Ascending aorta (tissue), 2 donors: ENCODE measurements around the gene KRTAP5-8. TPM values are rescaled to one million over a fixed set of nuclear protein-coding genes. Genes with fewer than 3 reads are reported as not detected.
"Not testable (repeated sequence)": the region's sequence is repeated elsewhere in the genome, so short reads cannot be mapped to it uniquely, and the experiment has no call there.

Experiments
- DNase-seq, 2 donors: peaks; one replicate each; pipeline ENCODE4 v3.0.0-alpha.2; 2019; ENCODE audit warnings: low spot score in 2 of 2
- H3K27ac ChIP-seq, 2 donors: fragments of 200-600 bp; sonication (generic); one replicate each; pipeline ENCODE4 v1.5.1; 2016 to 2017; ENCODE audit warnings: mild to moderate bottlenecking in 1 of 2
- H3K27me3 ChIP-seq: fragments of 200-600 bp; sonication (generic); one replicate; pipeline ENCODE4 v1.5.1; 2017
- H3K36me3 ChIP-seq, 2 donors: fragments of 200-600 bp; sonication (generic); one replicate each; pipeline ENCODE4 v1.5.1; 2016
- H3K4me1 ChIP-seq, 2 donors: fragments of 200-600 bp; sonication (generic); one replicate each; pipeline ENCODE4 v1.5.1; 2016 to 2017; ENCODE audit warnings: mild to moderate bottlenecking in 1 of 2
- H3K4me3 ChIP-seq, 2 donors: fragments of 200-600 bp; sonication (generic); one replicate each; pipeline ENCODE4 v1.5.1; 2016 to 2017; ENCODE audit warnings: mild to moderate bottlenecking in 1 of 2
- H3K9me3 ChIP-seq, 2 donors: fragments of 200-600 bp; sonication (generic); one replicate each; pipeline ENCODE4 v1.5.1; 2016
- CTCF ChIP-seq, 3 experiments: fragments of 200-600 bp in 2 of 3; fragments of 450-650 bp in 1 of 3; sonication (generic) in 2 of 3; IDR thresholded peaks; one replicate each; pipeline ENCODE4 v1.5.1; 2016 to 2019; ENCODE audit warnings: antibody characterized with exemption in 3 of 3, mild to moderate bottlenecking in 1 of 3, moderate library complexity in 1 of 3
- intact Hi-C: fragments of 100-400 bp; cut with DNase I; formaldehyde crosslinking; loops from one replicate; pipeline ENCODE4 v1.15.1; 2023
- total RNA-seq: library from RNA; depleted of rRNA; stranded (reverse); fragments of >200 nt; gene quantifications from one replicate; pipeline ENCODE4 v1.1.0, GENCODE V29; 2016

Gene KRTAP5-8
- total RNA-seq: not detected

GRCh38 chr11:71537977-71538665, at the start of gene KRTAP5-8:
Gene KRTAP5-8, plus strand, starts transcription at chr11:71538025. Its CDS starts 31 bp downstream, at chr11:71538056.
- H3K27me3 ChIP-seq, H3K9me3 ChIP-seq, H3K27ac ChIP-seq, H3K4me3 ChIP-seq, H3K4me1 ChIP-seq, intact Hi-C loops, H3K36me3 ChIP-seq, DNase-seq: not testable (repeated sequence)

- peak in 1 of 2 donors; percentile 13 for DNase-seq
- H3K36me3 ChIP-seq: peaks cover 71 to 74% of the 10 kb centered on the region in 2 donors
- H3K27me3 ChIP-seq: no peaks in the 10 kb centered on the region
- intact Hi-C loops: no loop called here
- H3K9me3 ChIP-seq: no peaks in the 10 kb centered on the region
- H3K4me3 ChIP-seq: no peak overlapping the region
- H3K4me1 ChIP-seq: no peaks in the 10 kb centered on the region
- H3K27ac ChIP-seq: no peak overlapping the region
- TF ChIP-seq CTCF (IDR thresholded peaks at IDR 0.05): no peak
Observed at GRCh38 chr11:71488681-71489270, 49.0 kb upstream of the KRTAP5-8 start.

GRCh38 chr11:71489311-71490043, 48.3 kb upstream of the KRTAP5-8 start:
- Histone ChIP-seq H3K4me1 (no peaks in the 10 kb centered on the region), H3K36me3 (peaks cover 71 to 74% of the 10 kb centered on the region in 2 donors), H3K9me3 (no peaks in the 10 kb centered on the region), H3K27ac (no peak overlapping the region), H3K27me3 (no peaks in the 10 kb centered on the region), H3K4me3 (no peak overlapping the region)
- intact Hi-C loops: no loop called here
- peak in 1 of 2 donors; percentile 39 for DNase-seq
- TF ChIP-seq CTCF (IDR thresholded peaks at IDR 0.05): no peak

- no peaks in the 10 kb centered on the region for H3K4me1 ChIP-seq
- no peak for TF ChIP-seq CTCF (IDR thresholded peaks at IDR 0.05)
- H3K9me3 ChIP-seq: no peaks in the 10 kb centered on the region
- no peak overlapping the region for H3K27ac ChIP-seq
- no peaks in the 10 kb centered on the region for H3K27me3 ChIP-seq
- no peak overlapping the region for H3K4me3 ChIP-seq
- intact Hi-C loops: no loop called here
- DNase-seq: peak in 1 of 2 donors; percentile 48
- H3K36me3 ChIP-seq: peaks cover 71 to 74% of the 10 kb centered on the region in 2 donors
Observed at GRCh38 chr11:71490044-71490730, 47.6 kb upstream of the KRTAP5-8 start.

- intact Hi-C loops: no loop called here
- DNase-seq: peak in 1 of 2 donors; percentile 57
- Histone ChIP-seq H3K4me1 (no peaks in the 10 kb centered on the region), H3K4me3 (no peak overlapping the region), H3K9me3 (no peaks in the 10 kb centered on the region), H3K27ac (no peak overlapping the region), H3K27me3 (no peaks in the 10 kb centered on the region), H3K36me3 (peaks cover 73 to 74% of the 10 kb centered on the region in 2 donors)
- no peak for TF ChIP-seq CTCF (IDR thresholded peaks at IDR 0.05)
Observed at GRCh38 chr11:71490731-71491390, 47.0 kb upstream of the KRTAP5-8 start.
